Left lung (tissue), 10 donors: ENCODE data around the gene ARFGAP1. TPM values are rescaled to one million over a fixed set of nuclear protein-coding genes. Genes with fewer than 3 reads are reported as not detected.
"Not testable (repeated sequence)": the region's sequence is repeated elsewhere in the genome, so short reads cannot be mapped to it uniquely, and the experiment has no call there.

Source experiments
- ATAC-seq: fragments of 200-7000 bp; cut with Tn5 transposase; one replicate; pipeline ENCODE4 v1.9.1; 2020; ENCODE audit warnings: moderate library complexity
- DNase-seq, 4 donors: peaks; one replicate each; pipeline ENCODE4 v3.0.0-alpha.2; 2013 to 2020
- H3K27ac ChIP-seq, 2 donors: fragments of 200-600 bp; sonication (generic) in 1 of 2; one replicate each; pipeline versions ENCODE4 v1.5.0 to v1.8.0; 2020 to 2021
- H3K27me3 ChIP-seq, 2 donors: fragments of 200-600 bp; sonication (generic) in 1 of 2; one replicate each; pipeline versions ENCODE4 v1.5.0 to v1.8.0; 2020 to 2021
- H3K36me3 ChIP-seq, 2 donors: fragments of 200-600 bp; sonication (generic) in 1 of 2; one replicate each; pipeline versions ENCODE4 v1.5.0 to v1.8.0; 2020 to 2021
- H3K4me1 ChIP-seq, 2 donors: fragments of 200-600 bp; one replicate each; pipeline ENCODE4 v1.8.0; 2021
- H3K4me3 ChIP-seq, 2 donors: fragments of 200-600 bp; sonication (generic) in 1 of 2; one replicate each; pipeline versions ENCODE4 v1.5.0 to v1.8.0; 2020 to 2021; ENCODE audit warnings: mild to moderate bottlenecking in 1 of 2
- H3K9me3 ChIP-seq, 2 donors: fragments of 200-600 bp; sonication (generic) in 1 of 2; one replicate each; pipeline versions ENCODE4 v1.5.0 to v1.8.0; 2020 to 2021
- CTCF ChIP-seq, 2 donors: fragments of 200-600 bp; sonication (generic) in 1 of 2; IDR thresholded peaks; one replicate each; pipeline versions ENCODE4 v1.5.0 to v1.8.0; 2021; ENCODE audit warnings: antibody characterized with exemption in 2 of 2
- intact Hi-C, 2 donors: fragments of 100-400 bp; cut with DNase I; formaldehyde crosslinking; loops; one replicate each; pipeline versions ENCODE4 v1.11.2 to v1.14.2; 2022
- polyA plus RNA-seq, 6 donors: library from polyadenylated mRNA; unstranded; fragments of 120-200 nt; gene quantifications; one replicate each; pipeline ENCODE4 v1.2.1, GENCODE V29; 2013; ENCODE audit not compliant: insufficient read length in 6 of 6
- total RNA-seq, 2 donors: library from RNA; stranded (reverse); fragmentation: NEBNext Ultra II Directional; extraction: Animal tissue kit (Norgen Biotek cat#: 25700); gene quantifications; one replicate each; pipeline ENCODE4 v1.2.1, GENCODE V29; 2021
- donor health status: DM: no; HTN: yes; CAD: no.
- donor health status: DM: no; HTN: no; CAD: no.

ARFGAP1 gene
- total and polyA plus RNA-seq, 8 donors, result 53.1 to 87.5 (median 70.2) TPM

DNA sequence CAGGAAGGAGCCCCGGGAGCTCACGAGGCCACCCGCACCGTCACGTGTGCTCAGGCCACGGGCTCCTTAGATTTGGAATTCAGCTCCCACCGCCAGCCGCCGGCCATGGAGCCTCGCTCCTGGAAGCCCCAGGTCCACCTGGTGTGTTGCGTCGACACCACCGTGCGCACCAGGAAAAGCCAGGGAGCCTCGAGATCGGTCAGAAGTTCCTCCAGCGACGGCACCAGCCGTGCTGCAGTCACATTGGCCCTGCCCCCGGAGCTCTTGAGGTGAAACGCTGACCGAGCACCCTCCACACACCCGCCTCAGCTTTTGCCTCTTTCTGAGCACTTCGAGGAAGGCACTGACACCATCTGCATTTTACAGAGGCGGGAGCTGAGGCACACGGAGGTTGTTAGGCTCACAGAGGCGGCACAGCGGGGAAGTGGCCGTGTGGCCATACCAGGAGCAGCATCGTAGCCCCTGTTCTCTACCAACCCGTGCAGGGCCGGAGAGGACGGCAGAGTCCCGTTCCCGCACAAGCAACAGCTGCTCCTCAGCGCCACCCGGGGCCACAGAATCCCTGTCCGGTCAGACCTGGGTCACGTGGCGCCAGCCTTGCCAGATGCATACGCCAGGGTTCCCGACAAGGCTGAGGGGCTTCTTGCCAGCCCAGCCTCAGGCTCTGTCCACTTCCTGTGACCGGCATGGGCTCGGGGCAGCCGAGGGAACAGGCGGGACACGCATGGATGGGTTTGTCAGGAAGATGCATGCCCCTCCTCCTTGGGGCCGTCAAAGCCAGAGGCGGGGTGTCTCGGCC is 25.9 kb upstream of the ARFGAP1 start:
- DNase-seq, result peak in 1 of 4 donors; percentile 51
- no peak for TF ChIP-seq CTCF (IDR thresholded peaks at IDR 0.05)
- Histone ChIP-seq H3K27ac (no peak overlapping the region), H3K9me3 (no peaks in the 10 kb centered on the region), H3K4me3 (no peak overlapping the region), H3K4me1 (no peaks in the 10 kb centered on the region), H3K36me3 (no peaks in the 10 kb centered on the region), H3K27me3 (peaks cover 2 to 96% of the 10 kb centered on the region in 2 donors)
- ATAC-seq, result peak; percentile 73
- intact Hi-C loops, result no loop called here

DNA sequence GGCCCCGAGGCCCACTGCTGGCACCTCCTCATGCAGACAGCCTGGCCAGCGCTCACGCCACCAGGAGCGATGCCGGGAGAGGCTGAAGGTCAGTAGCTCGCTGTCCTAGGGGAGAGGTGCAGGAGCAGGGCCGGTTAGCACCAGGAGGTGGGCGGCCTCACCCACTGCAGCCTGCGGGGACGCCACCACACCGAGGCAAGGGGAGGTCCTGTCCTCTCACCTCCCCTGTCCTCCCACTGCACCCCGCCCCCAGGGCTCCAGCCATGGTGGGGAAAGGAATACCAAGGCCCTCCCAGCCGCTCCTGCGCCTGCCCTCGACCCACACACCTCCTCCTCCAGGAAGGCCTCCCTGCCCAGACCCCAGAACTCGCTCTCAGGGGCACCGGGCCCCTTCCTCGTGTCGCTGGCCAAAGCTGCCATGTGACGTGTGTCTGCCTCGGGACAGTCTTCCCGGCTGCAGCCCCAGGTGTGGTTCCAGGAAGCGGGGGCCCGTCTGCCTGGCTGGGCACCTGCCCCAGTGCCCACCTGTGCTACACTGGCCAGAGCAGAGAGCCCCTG is 24.9 kb upstream of the ARFGAP1 start:
- ATAC-seq (no peak), DNase-seq (no peak)
- H3K27me3 ChIP-seq, result peaks cover 12 to 96% of the 10 kb centered on the region in 2 donors
- no peak overlapping the region for H3K27ac ChIP-seq
- H3K9me3 ChIP-seq, result no peaks in the 10 kb centered on the region
- no peak overlapping the region for H3K4me3 ChIP-seq
- intact Hi-C loops, result no loop called here
- H3K36me3 ChIP-seq, result no peaks in the 10 kb centered on the region
- no peaks in the 10 kb centered on the region for H3K4me1 ChIP-seq
- TF ChIP-seq CTCF (IDR thresholded peaks at IDR 0.05), result no peak

DNA sequence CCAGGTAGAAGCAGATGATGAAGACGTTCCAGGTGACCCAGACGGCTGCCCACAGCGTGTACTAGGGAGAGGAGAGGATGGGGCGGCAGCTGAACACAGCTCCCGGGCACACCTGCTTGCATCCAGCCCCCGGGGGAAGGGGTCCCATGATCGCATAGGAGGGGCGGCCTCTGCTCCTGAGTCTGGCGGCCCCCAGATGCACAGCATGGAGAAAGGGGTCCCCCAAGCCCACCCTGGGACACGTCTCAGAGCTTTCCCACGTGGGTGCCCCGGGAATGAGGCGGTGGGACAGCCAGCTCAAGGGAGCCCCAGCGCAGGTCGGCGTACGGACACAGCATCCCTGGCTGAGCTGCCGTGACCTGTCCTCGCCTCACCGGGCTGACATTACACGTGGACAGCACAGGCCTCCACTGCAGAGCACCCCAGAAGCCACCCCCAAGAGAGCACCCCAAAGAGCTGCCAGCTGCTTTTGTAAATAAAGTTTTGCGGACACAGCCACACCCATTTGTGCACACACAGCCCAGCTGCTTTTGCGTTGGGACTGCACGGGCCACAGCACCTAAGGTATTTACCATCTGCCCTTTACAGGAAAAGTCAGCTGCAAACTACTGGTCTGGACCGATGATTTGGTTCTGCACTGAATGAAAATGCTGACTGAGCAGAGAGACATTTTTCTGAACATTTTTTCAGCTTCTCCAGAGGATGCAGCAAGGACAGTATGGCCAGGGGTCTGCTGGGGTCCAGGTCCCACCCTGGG is 23.6 kb upstream of the ARFGAP1 start:
- no peak overlapping the region for H3K4me3 ChIP-seq
- H3K36me3 ChIP-seq, result no peaks in the 10 kb centered on the region
- intact Hi-C loops, result no loop called here
- peaks cover 0 to 9% of the 10 kb centered on the region in 2 donors for H3K4me1 ChIP-seq
- TF ChIP-seq CTCF (IDR thresholded peaks at IDR 0.05), result no peak
- no peak for ATAC-seq
- no peak overlapping the region for H3K27ac ChIP-seq
- H3K9me3 ChIP-seq, result no peaks in the 10 kb centered on the region
- no peak for DNase-seq
- H3K27me3 ChIP-seq, result peaks cover 25 to 99% of the 10 kb centered on the region in 2 donors

GRCh38 chr20:63249891-63250290 is 22.7 kb upstream of the ARFGAP1 start:
- peaks cover 0 to 11% of the 10 kb centered on the region in 2 donors for H3K4me1 ChIP-seq
- H3K27me3 ChIP-seq, result peaks cover 34 to 99% of the 10 kb centered on the region in 2 donors
- no peaks in the 10 kb centered on the region for H3K36me3 ChIP-seq
- no peak for TF ChIP-seq CTCF (IDR thresholded peaks at IDR 0.05)
- no peaks in the 10 kb centered on the region for H3K9me3 ChIP-seq
- ATAC-seq (no peak), DNase-seq (no peak)
- no peak overlapping the region for H3K27ac ChIP-seq
- H3K4me3 ChIP-seq, result no peak overlapping the region
- intact Hi-C loops, result no loop called here

DNA sequence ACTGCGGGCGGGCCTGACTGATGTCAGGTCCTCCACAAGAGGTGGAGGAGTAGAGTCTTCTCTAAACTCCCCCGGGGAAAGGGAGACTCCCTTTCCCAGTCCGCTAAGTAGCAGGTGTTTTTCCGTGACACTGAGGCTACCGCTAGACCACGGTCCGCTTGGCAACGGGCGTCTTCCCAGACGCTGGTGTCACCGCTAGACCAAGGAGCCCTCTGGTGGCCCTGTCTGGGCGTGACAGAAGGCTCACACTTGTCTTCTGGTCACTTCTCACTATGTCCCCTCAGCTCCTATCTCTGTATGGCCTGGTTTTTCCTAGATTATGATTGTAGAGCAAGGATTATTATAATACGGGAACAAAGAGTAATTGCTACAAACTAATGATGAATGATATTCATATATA is 21.3 kb upstream of the ARFGAP1 start:
- ATAC-seq, result not testable (repeated sequence)
- peaks cover 0 to 11% of the 10 kb centered on the region in 2 donors for H3K4me1 ChIP-seq

More for the DNA sequence above, 21.3 kb upstream of the ARFGAP1 start:
- H3K4me3 ChIP-seq, DNase-seq, intact Hi-C loops, H3K36me3 ChIP-seq, H3K27ac ChIP-seq, H3K9me3 ChIP-seq: not testable (repeated sequence)
- H3K27me3 ChIP-seq, result peaks cover 46 to 99% of the 10 kb centered on the region in 2 donors
